Measurements from ENCODE around the gene CELF2.

Gene CELF2

DNA sequence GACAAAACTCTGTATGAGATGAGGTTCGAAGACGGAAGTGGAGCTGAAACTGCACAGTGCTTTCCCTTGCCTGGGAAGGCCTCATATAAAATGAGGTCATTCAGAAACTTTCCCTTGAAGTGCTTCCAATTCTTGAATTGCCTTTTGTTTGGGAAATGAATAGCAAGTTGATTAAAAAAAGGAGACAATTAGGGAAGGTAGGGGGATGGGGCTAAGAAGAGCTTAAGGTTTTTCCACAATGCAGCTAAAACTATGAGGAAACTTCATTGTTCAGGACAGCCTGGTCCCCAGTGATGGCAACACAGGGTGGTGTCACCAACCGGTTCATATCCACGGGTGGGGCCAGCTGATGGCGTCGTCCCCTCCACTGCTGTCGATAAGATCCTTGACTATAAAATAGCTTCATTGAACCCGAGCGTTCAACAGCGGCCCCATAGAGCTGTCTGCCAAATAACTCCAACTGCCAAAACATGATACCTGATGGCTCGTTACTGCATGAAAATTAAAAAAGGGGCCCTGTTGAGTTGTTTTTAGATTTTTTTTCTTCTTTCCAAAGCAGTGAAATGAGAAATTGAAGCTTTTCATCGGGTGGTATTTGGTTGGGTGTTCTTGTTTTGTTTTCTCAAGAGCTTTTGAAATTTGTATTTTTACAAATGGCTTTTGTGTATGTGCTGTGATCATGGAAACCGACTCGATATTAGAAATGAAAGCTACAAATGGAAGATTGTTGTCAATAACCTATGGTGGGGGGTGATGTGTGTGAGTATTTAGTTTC lies 2.8 kb upstream of the CELF2 start:
- ATAC-seq (ENCODE audit: insufficient read depth, low read depth) (no peak), DNase-seq (no peak)
- H3K79me2 ChIP-seq (ENCODE audit: insufficient read depth, low read length), result no peaks in the 10 kb centered on the region
- TF ChIP-seq, protein P1, sequence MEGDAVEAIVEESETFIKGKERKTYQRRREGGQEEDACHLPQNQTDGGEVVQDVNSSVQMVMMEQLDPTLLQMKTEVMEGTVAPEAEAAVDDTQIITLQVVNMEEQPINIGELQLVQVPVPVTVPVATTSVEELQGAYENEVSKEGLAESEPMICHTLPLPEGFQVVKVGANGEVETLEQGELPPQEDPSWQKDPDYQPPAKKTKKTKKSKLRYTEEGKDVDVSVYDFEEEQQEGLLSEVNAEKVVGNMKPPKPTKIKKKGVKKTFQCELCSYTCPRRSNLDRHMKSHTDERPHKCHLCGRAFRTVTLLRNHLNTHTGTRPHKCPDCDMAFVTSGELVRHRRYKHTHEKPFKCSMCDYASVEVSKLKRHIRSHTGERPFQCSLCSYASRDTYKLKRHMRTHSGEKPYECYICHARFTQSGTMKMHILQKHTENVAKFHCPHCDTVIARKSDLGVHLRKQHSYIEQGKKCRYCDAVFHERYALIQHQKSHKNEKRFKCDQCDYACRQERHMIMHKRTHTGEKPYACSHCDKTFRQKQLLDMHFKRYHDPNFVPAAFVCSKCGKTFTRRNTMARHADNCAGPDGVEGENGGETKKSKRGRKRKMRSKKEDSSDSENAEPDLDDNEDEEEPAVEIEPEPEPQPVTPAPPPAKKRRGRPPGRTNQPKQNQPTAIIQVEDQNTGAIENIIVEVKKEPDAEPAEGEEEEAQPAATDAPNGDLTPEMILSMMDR (IDR thresholded peaks at IDR 0.05; ENCODE audit: borderline replicate concordance, extremely low read depth, low read length, poor library complexity, severe bottlenecking), result no peak
- no peak for TF ChIP-seq EZH2 (IDR thresholded peaks at IDR 0.05; ENCODE audit: borderline replicate concordance, low read depth, low read length, severe bottlenecking)
- H3K9me3 ChIP-seq (ENCODE audit: insufficient read depth, low read length, severe bottlenecking), result no peaks in the 10 kb centered on the region
- no peak overlapping the region for H3K4me2 ChIP-seq (ENCODE audit: insufficient read depth, low read length)
- no peaks in the 10 kb centered on the region for H3K4me1 ChIP-seq (ENCODE audit: insufficient read depth, low read length)
- no peak overlapping the region for H3K9ac ChIP-seq (ENCODE audit: low read depth, low read length)
- H3K27ac ChIP-seq (ENCODE audit: low read length), result no peak overlapping the region
- H4K20me1 ChIP-seq (ENCODE audit: insufficient read depth, low read length), result no peaks in the 10 kb centered on the region
- no peak overlapping the region for H2AFZ ChIP-seq (ENCODE audit: low read depth, low read length)
- H3K4me3 ChIP-seq (ENCODE audit: low read depth in 1 of 2, low read length in 2 of 2), result no peak overlapping the region
- no peaks in the 10 kb centered on the region for H3K36me3 ChIP-seq (ENCODE audit: insufficient read depth, low read length)
- no peaks in the 10 kb centered on the region for H3K27me3 ChIP-seq (ENCODE audit: insufficient read depth, low read length, poor library complexity)

GRCh38 chr10:11015446-11015934 lies 2.2 kb upstream of the CELF2 start:
- Histone ChIP-seq H2AFZ (ENCODE audit: low read depth, low read length) (no peak overlapping the region), H3K27ac (ENCODE audit: low read length) (no peak overlapping the region), H4K20me1 (ENCODE audit: insufficient read depth, low read length) (no peaks in the 10 kb centered on the region), H3K27me3 (ENCODE audit: insufficient read depth, low read length, poor library complexity) (no peaks in the 10 kb centered on the region), H3K9ac (ENCODE audit: low read depth, low read length) (no peak overlapping the region), H3K79me2 (ENCODE audit: insufficient read depth, low read length) (no peaks in the 10 kb centered on the region), H3K9me3 (ENCODE audit: insufficient read depth, low read length, severe bottlenecking) (no peaks in the 10 kb centered on the region), H3K36me3 (ENCODE audit: insufficient read depth, low read length) (no peaks in the 10 kb centered on the region), H3K4me3 (ENCODE audit: low read depth in 1 of 2, low read length in 2 of 2) (no peak overlapping the region), H3K4me2 (ENCODE audit: insufficient read depth, low read length) (no peak overlapping the region), H3K4me1 (ENCODE audit: insufficient read depth, low read length) (no peaks in the 10 kb centered on the region)
- DNase-seq (no peak), ATAC-seq (ENCODE audit: insufficient read depth, low read depth) (no peak)
- TF ChIP-seq, protein P1 (IDR thresholded peaks at IDR 0.05; ENCODE audit: borderline replicate concordance, extremely low read depth, low read length, poor library complexity, severe bottlenecking), result no peak
- no peak for TF ChIP-seq EZH2 (IDR thresholded peaks at IDR 0.05; ENCODE audit: borderline replicate concordance, low read depth, low read length, severe bottlenecking)

GRCh38 chr10:11017000-11017569 lies 587 bp upstream of the CELF2 start:
- no peak overlapping the region for H3K4me3 ChIP-seq (ENCODE audit: low read depth in 1 of 2, low read length in 2 of 2)
- H3K9ac ChIP-seq (ENCODE audit: low read depth, low read length), result no peak overlapping the region
- H3K27me3 ChIP-seq (ENCODE audit: insufficient read depth, low read length, poor library complexity), result no peaks in the 10 kb centered on the region
- no peak overlapping the region for H3K4me2 ChIP-seq (ENCODE audit: insufficient read depth, low read length)
- no peaks in the 10 kb centered on the region for H3K79me2 ChIP-seq (ENCODE audit: insufficient read depth, low read length)
- ATAC-seq (ENCODE audit: insufficient read depth, low read depth) (no peak), DNase-seq (no peak)
- TF ChIP-seq EZH2 (IDR thresholded peaks at IDR 0.05; ENCODE audit: borderline replicate concordance, low read depth, low read length, severe bottlenecking), result no peak
- TF ChIP-seq, protein P1 (IDR thresholded peaks at IDR 0.05; ENCODE audit: borderline replicate concordance, extremely low read depth, low read length, poor library complexity, severe bottlenecking), result no peak
- H2AFZ ChIP-seq (ENCODE audit: low read depth, low read length), result no peak overlapping the region
- H4K20me1 ChIP-seq (ENCODE audit: insufficient read depth, low read length), result no peaks in the 10 kb centered on the region
- H3K27ac ChIP-seq (ENCODE audit: low read length), result no peak overlapping the region
- no peaks in the 10 kb centered on the region for H3K36me3 ChIP-seq (ENCODE audit: insufficient read depth, low read length)
- H3K4me1 ChIP-seq (ENCODE audit: insufficient read depth, low read length), result no peaks in the 10 kb centered on the region
- H3K9me3 ChIP-seq (ENCODE audit: insufficient read depth, low read length, severe bottlenecking), result no peaks in the 10 kb centered on the region

Data from DND-41 (cell line).